Ureter (tissue), 1 donor: Measurements from ENCODE around the gene MLEC. TPM values are rescaled to one million over a fixed set of nuclear protein-coding genes. Genes with fewer than 3 reads are reported as not detected.

ENCODE experiments used
- DNase-seq: peaks from one replicate; pipeline ENCODE4 v3.0.0-alpha.2; 2020; ENCODE audit warnings: low spot score
- total RNA-seq: library from RNA; stranded (reverse); gene quantifications from one replicate; pipeline ENCODE4 v1.2.4, GENCODE V29; 2023
- donor health status: DM: yes; HTN: yes; CAD: no.

Gene MLEC
- total RNA-seq: 150 TPM

GRCh38 chr12:120686690-120687577 lies at the start of gene MLEC:
MLEC (plus strand) TSS chr12:120687149; CDS start chr12:120687297, 148 bp downstream.
- peak; percentile 99 for DNase-seq

DNA sequence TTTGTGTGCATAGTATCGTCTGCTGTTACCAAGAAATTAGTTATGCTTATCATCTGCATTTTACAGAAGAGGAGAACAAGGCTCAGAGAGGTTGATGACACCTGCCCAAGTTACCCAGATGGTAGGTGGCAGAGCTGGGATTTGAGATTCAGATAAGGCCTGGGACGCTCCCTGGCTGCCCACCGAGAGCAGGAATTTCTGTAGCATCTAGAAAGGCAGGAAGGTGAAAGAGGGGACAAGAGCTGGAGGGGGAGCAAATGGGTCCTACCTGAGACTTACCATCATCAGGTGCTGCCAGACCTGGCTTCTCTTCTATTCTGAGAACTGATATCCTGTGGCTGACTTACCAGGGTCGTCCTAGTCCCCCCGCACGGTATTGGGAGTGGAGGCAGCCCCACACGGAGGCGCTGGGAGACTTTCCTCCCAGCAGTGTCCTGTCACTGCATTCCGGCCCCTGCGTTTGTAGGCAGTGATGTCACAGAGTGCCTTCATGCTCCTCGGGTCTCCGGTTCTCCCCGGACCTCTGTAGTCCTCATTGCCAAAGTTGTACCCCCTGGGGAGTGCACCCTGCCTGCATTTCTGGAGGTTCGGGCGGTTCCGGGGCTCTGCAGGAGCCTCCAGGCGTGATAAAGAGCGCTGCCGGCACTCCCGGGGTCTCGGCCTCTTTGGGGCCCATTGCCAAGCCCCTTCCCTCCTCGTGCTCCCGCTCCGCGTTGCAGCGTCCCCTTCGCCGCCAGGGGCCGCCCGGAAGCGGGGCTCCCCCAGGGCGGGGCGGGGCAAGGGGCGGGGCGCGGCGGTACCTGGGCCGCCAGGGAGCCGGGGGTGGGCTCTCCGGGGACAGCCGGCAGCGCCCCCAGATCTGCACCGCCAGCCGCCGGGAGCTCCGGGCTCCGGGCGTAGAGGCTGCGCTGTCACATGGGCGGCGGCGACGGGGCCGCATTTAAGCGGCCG lies 46.9 kb upstream of the MLEC start, which contains the start of gene CABP1:
CABP1 (plus strand) TSS at position 856 of the 951 bp plus-strand sequence; CDS start at position 916, 60 bp downstream.
- no peak for DNase-seq

- DNase-seq: no peak
These were observed 45.8 kb upstream of the MLEC start for GRCh38 chr12:120640861-120641833.

- no peak for DNase-seq
These were observed 44.8 kb upstream of the MLEC start for GRCh38 chr12:120642121-120642520.

DNA sequence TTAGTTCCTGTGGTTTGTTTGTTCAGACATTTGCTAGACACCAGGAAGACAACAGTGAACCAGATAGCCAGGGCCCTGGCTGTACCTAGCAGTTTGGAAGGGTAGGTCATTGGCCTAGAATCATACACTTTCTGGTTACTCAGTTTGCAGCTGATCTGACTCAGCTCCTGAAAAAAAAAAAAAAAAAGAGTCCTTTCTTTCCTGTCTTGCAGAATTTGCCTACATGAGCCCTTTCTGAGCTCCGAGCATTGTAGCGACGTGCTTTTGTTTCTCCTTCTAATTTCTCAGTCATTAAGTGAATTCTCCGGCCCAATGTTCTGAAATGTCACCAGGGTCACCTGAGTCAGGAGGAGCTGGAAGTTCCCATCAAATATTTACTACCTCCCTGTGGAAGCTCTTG lies 44.1 kb upstream of the MLEC start:
- DNase-seq: no peak

GRCh38 chr12:120643574-120643973 lies 43.4 kb upstream of the MLEC start:
- DNase-seq: no peak

DNA sequence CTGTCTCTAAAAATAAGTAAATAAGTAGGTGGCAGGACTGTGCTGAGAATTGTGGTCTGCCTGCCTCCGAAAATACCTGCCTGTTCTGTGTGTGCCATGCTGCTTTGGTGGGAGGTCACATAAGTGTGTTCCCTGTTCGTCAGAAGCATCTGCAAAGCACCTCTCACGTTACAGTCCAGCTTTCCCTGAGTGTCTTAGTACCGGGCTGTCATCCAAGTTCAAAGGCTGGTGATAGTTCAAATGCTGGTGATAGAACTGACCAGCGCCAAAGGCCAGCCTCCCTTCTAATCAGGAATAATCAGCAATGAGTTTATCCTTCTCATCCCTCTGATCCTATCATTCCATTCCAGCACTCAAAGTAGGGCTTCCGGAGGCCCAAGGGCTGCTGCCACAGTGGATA lies 40.9 kb upstream of the MLEC start:
- no peak for DNase-seq

GRCh38 chr12:120647375-120647755 lies 39.6 kb upstream of the MLEC start:
- no peak for DNase-seq

- DNase-seq: no peak
These were observed 37.3 kb upstream of the MLEC start for GRCh38 chr12:120649442-120650232.

GRCh38 chr12:120650233-120650690 lies 36.7 kb upstream of the MLEC start:
- DNase-seq: no peak

GRCh38 chr12:120651821-120652220 lies 35.1 kb upstream of the MLEC start:
- no peak for DNase-seq

DNA sequence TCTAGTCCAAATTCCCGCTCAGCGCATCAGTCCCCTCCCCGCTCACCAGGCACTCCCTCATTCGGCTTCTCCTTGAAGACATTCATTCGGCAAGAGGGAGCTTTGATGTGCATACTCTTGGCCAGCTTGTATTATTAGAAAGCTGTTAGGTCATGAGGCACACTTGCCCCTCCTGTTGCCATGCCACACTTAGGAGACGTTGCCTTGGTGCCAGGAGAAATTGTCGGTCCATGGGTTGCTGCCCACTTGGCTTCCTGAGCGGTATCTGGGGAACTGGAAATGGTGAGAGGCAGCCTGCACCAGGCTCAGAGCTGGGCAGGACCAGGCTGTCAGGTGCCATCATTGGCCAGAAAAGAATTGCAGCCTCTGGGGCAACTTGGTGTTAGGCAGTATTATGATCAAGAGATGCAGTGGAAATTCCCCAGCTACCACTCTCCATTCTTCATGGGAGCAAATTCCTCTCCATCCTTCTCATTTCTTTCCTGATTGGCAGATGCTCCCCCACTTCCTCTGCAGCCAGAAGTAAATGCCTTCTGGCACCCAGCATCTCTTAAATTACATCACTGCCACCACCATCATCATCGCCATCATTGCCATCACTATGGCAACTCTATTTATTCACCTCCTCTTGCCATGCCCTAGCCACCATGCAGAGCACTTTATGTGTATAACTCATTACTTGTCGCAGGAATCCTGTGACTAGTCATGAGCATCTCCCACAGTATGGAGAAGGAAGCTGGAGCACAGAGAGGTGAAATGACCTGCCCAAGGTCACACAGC lies 34.1 kb upstream of the MLEC start:
- DNase-seq: no peak

GRCh38 chr12:120653611-120654010 lies 33.3 kb upstream of the MLEC start:
- no peak for DNase-seq

GRCh38 chr12:120654656-120655055 lies 32.3 kb upstream of the MLEC start:
- DNase-seq: peak; percentile 83

DNA sequence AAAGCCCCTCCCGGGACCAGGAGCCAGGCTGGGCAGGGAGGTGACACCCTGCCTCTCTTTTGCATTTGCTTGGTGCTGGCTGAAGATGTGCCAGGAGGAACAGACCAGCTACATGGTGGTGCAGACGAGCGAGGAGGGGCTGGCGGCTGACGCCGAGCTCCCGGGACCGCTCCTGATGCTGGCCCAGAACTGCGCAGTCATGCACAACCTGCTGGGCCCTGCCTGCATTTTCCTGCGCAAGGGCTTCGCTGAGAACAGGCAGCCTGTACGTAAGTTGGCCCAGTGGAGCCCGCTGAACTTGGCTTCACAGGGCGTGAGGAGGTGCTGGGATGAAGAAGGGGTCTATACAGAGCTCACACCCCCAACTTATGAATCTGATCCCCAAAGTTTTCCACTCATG lies 30.9 kb upstream of the MLEC start:
- DNase-seq: no peak

GRCh38 chr12:120658286-120659150 lies 28.4 kb upstream of the MLEC start:
- no peak for DNase-seq

- DNase-seq: no peak
These were observed 27.8 kb upstream of the MLEC start for GRCh38 chr12:120659151-120659525.

GRCh38 chr12:120661432-120661831 lies 25.5 kb upstream of the MLEC start:
- DNase-seq: no peak

DNA sequence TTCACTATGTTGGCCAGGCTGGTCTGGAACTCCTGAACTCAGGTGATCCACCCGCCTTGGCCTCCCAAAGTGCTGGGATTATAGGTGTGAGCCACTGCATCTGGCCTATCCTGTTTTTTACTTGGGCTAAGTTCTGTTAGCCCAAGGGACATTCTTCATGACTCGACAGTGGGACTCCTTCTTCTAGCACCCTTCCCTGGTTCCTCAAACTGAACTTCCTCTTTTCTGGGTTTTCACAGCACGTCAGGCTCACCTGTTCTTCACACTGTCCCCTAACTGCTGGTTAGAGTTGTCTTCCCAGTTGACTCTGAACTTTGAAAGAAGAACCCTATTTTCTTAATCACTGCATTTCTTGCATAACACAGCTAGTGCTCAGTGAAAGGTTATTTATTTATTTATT lies 24.1 kb upstream of the MLEC start:
- no peak for DNase-seq
